Fibroblast of upper back skin (primary cell): Measurements from ENCODE around the gene THAP7.
"Not testable (repeated sequence)": the region's sequence is repeated elsewhere in the genome, so short reads cannot be mapped to it uniquely, and the experiment has no call there.

ENCODE experiments used
- DNase-seq: peaks from one replicate; pipeline ENCODE4 v3.0.0-alpha.2; 2013

Gene THAP7

GRCh38 chr22:21012446-21013407, 10.8 kb upstream of the THAP7 start:
- DNase-seq = no peak

DNA sequence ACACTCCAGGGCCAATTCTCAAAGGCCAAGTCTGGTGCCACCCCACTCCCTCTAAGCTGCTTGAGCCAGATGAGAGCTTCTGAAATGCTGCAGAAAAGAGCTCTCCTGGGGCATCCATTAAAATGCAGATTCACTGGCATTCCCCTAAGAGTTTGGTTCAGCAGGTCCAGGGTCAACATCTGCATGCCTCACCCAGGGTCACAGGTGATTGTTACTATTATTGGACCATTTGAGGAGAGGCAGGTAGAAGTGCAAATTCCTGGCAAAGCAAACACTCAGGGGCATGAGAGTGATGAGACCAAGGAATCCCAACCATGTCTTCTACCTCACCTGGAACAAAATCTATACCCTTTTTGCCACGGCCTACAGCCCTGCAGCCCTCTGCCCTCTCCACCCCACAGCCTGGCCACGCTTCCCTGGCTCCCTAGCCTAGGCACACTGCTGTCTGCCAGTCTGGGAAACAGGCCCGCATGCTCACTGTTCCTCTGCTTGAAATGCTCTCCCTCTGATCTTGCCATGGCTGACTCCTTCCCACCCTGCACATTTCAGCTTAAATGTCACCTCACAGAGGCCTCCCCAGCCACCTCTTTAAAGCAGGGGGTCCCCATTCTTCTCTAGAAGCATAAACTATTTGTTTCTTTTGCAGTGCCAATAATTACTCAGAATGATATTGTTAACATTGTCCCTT, 8.7 kb upstream of the THAP7 start:
- no peak for DNase-seq

DNA sequence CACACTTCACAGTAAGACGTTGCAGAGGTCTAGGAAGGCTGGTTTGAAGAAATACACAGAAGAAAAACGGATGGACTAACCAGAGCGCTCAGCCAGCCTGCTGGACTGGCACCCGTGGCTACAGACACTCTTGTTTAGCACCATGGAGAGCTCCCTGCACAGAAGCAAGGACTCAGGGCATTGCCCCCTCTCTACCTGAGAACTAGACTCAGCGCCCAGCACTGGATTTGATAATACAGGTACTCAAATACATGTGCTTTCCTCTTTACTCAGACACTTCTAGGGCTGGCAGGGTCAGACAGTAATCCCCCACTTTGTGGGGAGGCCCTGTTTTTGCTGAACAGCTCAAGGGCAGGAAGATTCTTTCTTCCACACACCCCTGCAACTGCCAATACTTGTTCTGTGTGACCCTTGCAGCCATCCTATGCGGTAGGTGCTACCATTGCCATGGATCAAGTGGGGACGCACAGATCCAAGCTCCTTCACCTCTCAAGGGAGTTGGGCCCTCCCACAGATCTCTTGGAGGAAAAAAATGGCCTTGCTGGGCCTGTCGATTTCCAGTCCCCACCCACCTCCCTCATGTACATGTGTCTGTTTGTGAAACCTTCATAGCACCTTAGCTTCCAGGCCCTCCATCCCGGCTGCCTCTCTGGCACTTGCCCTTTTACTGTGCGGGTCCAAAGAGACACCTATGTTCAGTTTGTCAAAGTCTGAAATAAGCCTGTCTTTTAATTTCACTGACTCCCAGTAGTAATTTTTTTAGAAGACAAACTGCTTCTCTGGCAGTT, 7.9 kb upstream of the THAP7 start:
- peak; percentile 45 for DNase-seq

DNA sequence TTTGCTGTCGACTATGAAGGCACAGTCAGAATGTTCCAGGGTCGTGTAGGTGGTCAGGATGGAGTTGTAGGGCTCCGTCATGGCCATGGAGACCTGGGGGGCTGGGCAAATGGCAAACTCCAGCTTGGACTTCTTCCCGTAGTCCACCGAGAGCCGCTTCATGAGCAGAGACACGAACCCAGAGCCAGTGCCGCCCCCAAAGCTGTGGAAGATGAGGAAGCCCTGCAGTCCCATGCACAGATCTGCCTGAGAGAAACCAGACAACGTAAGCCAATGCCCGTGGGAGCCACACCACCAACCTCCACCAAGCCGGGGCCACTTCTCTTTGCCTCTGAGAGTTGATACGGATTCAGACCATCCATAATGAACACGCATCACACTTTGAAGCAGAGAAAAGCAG, 7.3 kb upstream of the THAP7 start:
- DNase-seq = not testable (repeated sequence)

DNA sequence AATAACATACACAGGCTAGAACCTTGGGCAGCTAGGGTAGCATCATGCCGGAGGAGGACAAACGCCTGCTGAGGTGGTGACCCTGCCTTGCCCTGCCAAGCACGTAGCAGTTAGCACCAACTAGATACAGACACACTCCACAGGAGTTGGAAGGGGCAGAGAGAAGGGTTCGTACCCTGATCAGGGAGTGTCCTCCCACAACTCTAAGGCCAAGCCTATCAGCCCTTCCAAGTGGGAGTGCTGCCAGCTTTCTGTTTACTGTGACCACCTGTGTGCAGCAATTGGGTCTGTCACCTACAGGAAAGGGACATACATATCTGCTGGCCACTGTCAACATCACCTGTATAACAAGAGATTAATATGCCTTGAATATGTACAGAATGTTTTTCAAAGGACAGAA, 1.9 kb upstream of the THAP7 start:
- no peak for DNase-seq

- no peak for DNase-seq
Observed at GRCh38 chr22:21000987-21001600, 824 bp downstream of the THAP7 start.

- no peak for DNase-seq
Observed at GRCh38 chr22:21000207-21000986, 1.5 kb downstream of the THAP7 start.

DNA sequence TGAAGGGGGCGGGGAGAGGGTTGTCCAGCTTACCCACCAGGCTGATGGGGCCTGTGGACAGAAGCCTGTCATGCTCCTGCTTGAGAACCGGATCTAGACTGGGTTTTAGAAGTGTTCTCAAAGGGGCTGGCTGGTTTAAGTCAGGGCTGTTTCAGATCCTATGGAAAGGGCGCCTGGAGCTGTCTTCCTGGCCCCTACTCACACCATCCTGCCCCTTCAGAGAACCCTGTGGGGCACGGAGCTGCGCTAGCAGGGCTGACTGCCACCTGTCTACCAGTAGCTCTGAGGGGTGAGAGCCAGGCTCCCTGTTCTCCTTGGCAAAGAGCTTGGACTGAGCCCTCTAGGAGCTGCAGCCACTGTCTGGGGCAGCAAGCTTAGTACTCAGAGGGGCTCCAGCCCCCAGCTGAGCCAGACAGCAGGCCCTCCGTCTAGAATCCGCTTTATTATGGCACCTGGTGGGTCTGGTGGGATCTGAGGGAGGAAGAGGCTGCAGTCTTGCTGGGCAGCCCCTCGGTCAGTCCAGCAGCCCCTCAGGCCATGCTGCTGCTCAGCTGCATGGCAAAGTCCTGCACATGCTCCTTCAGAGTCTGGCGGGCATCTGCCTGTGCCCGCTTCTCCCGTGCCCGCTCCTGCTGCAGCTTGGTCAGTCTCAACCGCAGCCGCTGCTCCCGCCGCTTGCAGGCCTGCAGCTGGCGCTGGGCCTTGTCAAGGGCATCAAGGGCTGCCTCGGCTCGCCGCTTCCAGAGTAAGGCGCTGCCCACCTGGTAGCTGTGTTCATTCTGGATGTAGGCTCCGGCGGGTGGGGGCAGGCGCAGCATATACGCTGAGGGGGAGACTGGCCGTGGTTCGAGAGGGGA, 2.3 kb downstream of the THAP7 start:
- no peak for DNase-seq

DNA sequence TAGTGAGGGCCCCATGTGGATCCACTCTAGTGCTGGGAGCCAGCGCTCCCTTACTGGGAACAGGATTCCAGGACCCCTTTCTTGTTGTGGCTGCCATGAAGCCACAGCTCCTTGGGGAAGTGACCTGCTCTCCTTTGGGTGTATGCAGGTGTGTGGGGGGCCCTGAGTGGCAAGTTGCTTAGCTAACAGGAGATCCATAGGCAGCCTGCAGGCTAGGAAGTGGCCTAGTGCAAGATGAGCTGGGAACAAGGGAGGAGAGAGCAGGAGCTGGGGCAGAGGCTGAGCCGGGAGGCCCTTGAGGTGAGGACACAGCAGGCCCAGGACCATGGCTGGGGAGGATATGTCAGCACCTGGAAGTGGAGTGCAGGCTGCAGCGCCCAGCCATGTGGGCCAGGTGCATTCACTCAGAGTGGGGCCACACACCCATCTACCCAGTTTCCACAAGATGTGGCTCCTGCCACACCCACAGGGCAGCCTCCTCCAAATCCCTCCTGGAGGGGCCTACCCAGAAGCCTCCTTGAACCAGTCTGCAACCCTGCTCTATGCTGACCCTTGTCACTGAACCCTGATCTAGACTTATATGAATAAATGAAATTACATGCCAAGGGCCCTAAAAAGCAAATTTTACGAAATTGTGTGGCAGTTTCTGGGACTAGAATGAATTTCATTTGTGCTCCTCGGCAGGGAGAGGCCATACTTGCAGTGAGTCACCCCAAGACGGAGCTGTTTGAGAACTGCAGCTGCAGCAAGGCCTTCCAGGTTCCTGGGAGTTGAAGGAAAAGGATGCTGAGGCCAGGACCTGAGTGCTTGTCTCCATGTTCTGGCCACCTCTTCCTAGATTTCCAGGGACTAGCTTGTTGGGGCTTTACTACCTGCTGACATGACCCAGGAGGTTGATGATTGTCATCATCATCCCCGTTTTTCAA, 3.2 kb downstream of the THAP7 start:
- no peak for DNase-seq

DNA sequence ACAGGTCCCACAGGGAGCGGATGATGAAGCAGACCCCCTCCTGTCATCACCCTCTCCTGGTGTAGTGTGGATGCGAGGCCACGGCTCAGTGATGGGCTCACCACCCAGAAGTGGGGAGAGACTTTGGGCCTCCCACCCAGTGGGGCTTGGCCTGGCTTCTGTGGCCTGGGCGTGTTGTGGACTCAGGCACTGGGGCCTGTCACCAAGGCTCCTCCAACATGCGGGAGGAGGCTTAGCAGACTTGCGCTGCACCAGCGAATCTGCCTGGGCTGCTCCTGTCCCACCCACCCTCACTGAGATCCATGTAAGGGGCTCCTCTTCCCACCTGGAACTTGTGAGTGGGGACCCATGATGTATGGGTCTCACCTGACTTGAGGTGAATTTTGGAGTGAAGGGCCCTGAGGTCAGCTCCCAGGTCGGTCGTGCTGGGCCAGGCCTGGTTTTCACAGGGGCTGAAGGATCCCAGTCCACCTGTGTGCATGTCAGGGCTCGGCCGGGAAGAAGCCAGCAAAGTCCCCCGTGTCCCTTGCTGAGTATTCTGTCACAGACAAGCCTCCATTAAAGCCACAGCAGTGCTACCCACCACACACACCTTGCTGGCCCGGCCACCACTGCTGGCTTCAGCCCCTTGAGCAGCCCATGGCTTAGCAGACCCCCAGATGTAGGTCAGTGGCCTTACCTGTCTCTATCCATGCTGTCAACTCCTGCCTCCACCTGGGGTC, 4.2 kb downstream of the THAP7 start:
- DNase-seq = no peak

DNA sequence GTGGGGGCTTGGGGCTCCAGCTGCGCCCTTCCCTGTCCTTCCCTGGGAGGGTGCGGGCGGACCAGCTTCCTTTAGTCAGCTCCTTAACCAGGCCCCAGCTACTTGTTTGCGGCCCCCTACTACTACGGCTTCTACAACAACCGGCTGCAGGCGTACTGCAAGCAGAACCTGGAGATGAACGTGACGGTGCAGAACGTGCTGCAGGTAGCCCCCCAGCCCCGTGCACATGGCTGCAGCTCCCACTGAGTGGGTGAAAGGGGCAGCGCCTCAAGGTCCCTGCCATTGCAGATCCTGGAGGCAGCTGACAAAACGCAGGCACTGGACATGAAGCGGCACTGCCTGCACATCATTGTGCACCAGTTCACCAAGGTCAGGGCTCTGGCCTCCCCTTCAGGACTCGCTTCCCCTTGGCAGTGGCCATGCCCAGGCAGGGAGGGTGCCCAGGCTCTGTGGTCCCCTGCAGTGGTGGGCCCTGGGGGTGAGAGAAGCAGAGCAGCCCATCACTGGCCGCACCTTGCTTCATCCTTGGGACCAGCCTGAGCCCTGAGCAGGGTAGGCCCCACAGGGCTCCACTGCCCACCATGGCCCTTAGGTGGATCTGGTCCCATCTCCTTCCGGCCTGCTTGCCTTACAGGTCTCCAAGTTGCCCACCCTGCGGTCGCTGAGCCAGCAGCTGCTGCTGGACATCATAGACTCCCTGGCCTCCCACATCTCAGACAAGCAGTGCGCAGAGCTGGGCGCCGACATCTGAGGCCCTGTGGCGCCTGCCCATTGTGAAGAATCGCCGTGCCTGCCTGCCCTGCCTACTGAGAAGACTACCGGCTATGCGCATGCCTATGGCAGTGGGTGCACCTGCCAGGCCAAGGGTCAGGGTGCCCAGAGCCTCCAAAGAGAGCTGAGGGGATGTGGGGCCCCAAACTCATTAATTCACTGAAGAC, 5.1 kb downstream of the THAP7 start:
- DNase-seq = no peak

DNA sequence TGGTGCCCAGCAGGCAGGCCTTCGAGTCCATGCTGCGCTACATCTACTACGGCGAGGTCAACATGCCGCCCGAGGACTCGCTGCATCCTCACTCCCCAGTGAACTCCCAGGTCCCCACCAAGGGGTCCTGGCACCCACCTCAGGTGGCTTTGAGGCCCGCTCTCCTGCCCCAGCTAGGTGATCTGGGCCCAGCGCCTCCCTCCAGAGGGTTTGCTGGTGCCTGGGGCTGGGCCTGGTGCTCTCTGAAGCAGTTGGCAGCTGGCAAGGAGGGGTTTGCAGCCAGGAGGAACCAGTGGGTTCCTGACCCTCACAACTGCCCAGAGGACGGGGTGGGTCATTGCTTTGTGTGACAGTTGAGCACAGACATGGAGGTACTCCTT, 5.9 kb downstream of the THAP7 start:
- no peak for DNase-seq

- DNase-seq = no peak
Observed at GRCh38 chr22:20995329-20996030, 6.4 kb downstream of the THAP7 start.

GRCh38 chr22:20994902-20995241, 7.0 kb downstream of the THAP7 start:
- no peak for DNase-seq

GRCh38 chr22:20994128-20994901, 7.6 kb downstream of the THAP7 start:
- DNase-seq = no peak

- DNase-seq = no peak
Observed at GRCh38 chr22:20993304-20994127, 8.4 kb downstream of the THAP7 start.
